ENCODE measurements around the gene MYO5B. TPM values are rescaled to one million over a fixed set of nuclear protein-coding genes. Genes with fewer than 3 reads are reported as not detected.

The MYO5B gene
- polyA plus RNA-seq, 1 donor (not counting 4 experiments of a cell fraction or from before 2014, with no cell fraction given): 6.8 TPM

- DNase-seq (ENCODE audit: low read depth, low spot score) (no peak), FAIRE-seq (no peak)
- Histone ChIP-seq H3K9me1 (ENCODE audit: control insufficient read depth, extremely low read depth, insufficient read depth, low read length) (no peaks in the 10 kb centered on the region), H3K4me1 (ENCODE audit: control insufficient read depth, extremely low read depth, insufficient read depth, low read length) (no peaks in the 10 kb centered on the region), H2AFZ (ENCODE audit: control insufficient read depth, low read length) (no peak overlapping the region), H3K9ac (ENCODE audit: control insufficient read depth, extremely low read depth, insufficient read depth, low read length) (no peak overlapping the region), H3K36me3 (ENCODE audit: control insufficient read depth in 2 of 2, extremely low read depth in 1 of 2, insufficient read depth in 2 of 2, low read length in 2 of 2) (no peaks in the 10 kb centered on the region), H3K27ac (ENCODE audit: control insufficient read depth, insufficient read depth, low read length) (no peak overlapping the region), H3K4me2 (ENCODE audit: control insufficient read depth, extremely low read depth, insufficient read depth, low read depth, low read length) (no peak overlapping the region), H3K4me3 (ENCODE audit: control insufficient read depth in 2 of 3, extremely low read depth in 1 of 3, insufficient read depth in 2 of 3, low read depth in 1 of 3, low read length in 3 of 3) (no peak overlapping the region), H3K9me3 (ENCODE audit: control insufficient read depth, low read depth, low read length) (no peaks in the 10 kb centered on the region), H3K27me3 (ENCODE audit: control insufficient read depth, extremely low read depth, insufficient read depth, low read length) (peaks cover 6% of the 10 kb centered on the region), H3K79me2 (ENCODE audit: control insufficient read depth, insufficient read depth, low read length) (no peaks in the 10 kb centered on the region), H4K20me1 (ENCODE audit: control insufficient read depth, extremely low read depth, insufficient read depth, low read length) (no peaks in the 10 kb centered on the region)
- dilution Hi-C loops (cut with MboI; ENCODE audit: extremely low pct_ligation_motif_present, low sequenced_read_pairs): no loop called here
- TF ChIP-seq CTCF (optimal IDR thresholded peaks at IDR 0.05 in 1 of 3, IDR thresholded peaks at IDR 0.05 in 1 of 3, conservative IDR thresholded peaks at IDR 0.05 in 1 of 3; ENCODE audit: extremely low read depth in 1 of 3, insufficient read depth in 2 of 3, low read length in 3 of 3): no peak
- TF ChIP-seq EZH2 (IDR thresholded peaks at IDR 0.05; ENCODE audit: low read length): no peak
These were observed 183.0 kb downstream of the MYO5B start for GRCh38 chr18:50011813-50012435.

GRCh38 chr18:50009773-50010335, 185.1 kb downstream of the MYO5B start:
- no peaks in the 10 kb centered on the region for H3K36me3 ChIP-seq (ENCODE audit: control insufficient read depth in 2 of 2, extremely low read depth in 1 of 2, insufficient read depth in 2 of 2, low read length in 2 of 2)
- peak; percentile 66 to 86 (median 67) for TF ChIP-seq CTCF (optimal IDR thresholded peaks at IDR 0.05 in 1 of 3, IDR thresholded peaks at IDR 0.05 in 1 of 3, conservative IDR thresholded peaks at IDR 0.05 in 1 of 3; ENCODE audit: extremely low read depth in 1 of 3, insufficient read depth in 2 of 3, low read length in 3 of 3)
- TF ChIP-seq EZH2 (IDR thresholded peaks at IDR 0.05; ENCODE audit: low read length): no peak
- dilution Hi-C loops (cut with MboI; ENCODE audit: extremely low pct_ligation_motif_present, low sequenced_read_pairs): no loop called here

More at GRCh38 chr18:50009773-50010335, 185.1 kb downstream of the MYO5B start:
- H3K4me3 ChIP-seq (ENCODE audit: control insufficient read depth in 2 of 3, extremely low read depth in 1 of 3, insufficient read depth in 2 of 3, low read depth in 1 of 3, low read length in 3 of 3): no peak overlapping the region
- H3K9me3 ChIP-seq (ENCODE audit: control insufficient read depth, low read depth, low read length): no peaks in the 10 kb centered on the region
- no peaks in the 10 kb centered on the region for H3K9me1 ChIP-seq (ENCODE audit: control insufficient read depth, extremely low read depth, insufficient read depth, low read length)
- peak; percentile 52 for FAIRE-seq
- H3K27me3 ChIP-seq (ENCODE audit: control insufficient read depth, extremely low read depth, insufficient read depth, low read length): no peaks in the 10 kb centered on the region
- no peak overlapping the region for H3K9ac ChIP-seq (ENCODE audit: control insufficient read depth, extremely low read depth, insufficient read depth, low read length)
- no peak overlapping the region for H3K4me2 ChIP-seq (ENCODE audit: control insufficient read depth, extremely low read depth, insufficient read depth, low read depth, low read length)
- no peak for DNase-seq (ENCODE audit: low read depth, low spot score)
- H3K4me1 ChIP-seq (ENCODE audit: control insufficient read depth, extremely low read depth, insufficient read depth, low read length): no peaks in the 10 kb centered on the region
- no peak overlapping the region for H2AFZ ChIP-seq (ENCODE audit: control insufficient read depth, low read length)
- no peaks in the 10 kb centered on the region for H3K79me2 ChIP-seq (ENCODE audit: control insufficient read depth, insufficient read depth, low read length)
- H4K20me1 ChIP-seq (ENCODE audit: control insufficient read depth, extremely low read depth, insufficient read depth, low read length): no peaks in the 10 kb centered on the region
- H3K27ac ChIP-seq (ENCODE audit: control insufficient read depth, insufficient read depth, low read length): no peak overlapping the region

All from keratinocyte (primary cell).